ENCODE results near the gene CHIT1. TPM values are rescaled to one million over a fixed set of nuclear protein-coding genes. Genes with fewer than 3 reads are reported as not detected.

The CHIT1 gene
- total and polyA plus RNA-seq, 9 of the 15 experiments (the other 6 are each of a cell fraction or from before 2014, with no cell fraction given): not detected

DNA sequence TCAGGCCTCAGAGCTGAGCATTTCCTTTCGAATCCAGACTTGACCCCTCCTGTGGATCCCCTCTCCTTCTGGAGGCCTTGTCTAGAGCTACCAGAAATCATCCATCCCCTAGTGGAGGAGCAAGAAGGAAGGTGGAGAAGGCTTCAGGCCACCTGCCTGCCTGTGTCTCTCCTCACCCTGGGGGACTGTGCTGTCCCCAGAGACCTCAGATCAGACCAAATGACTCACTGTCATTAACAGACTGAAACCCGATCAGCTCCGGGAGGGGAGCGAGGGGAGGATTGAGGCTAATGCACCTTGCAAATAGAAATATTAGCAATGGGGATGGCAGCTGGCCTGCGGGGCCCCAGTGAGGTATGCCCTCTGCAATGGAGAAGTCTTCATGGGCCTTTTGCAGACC lies 55.9 kb downstream of the CHIT1 start:
- no peaks in the 10 kb centered on the region for H3K9me3 ChIP-seq (replicated peaks; ENCODE audit: control insufficient read depth, insufficient read depth, low read depth, low read length)
- no peak for ATAC-seq
- POLR2A ChIA-PET: interaction anchor here (0.7 to 1.0 kb wide), 2 partner anchors 9 to 229 kb away, joined by 3 to 6 read pairs; no protein-coding TSS in a partner anchor
- H3K4me3 ChIP-seq: no peak overlapping the region
- H3K4me1 ChIP-seq (replicated peaks in 1 of 2; ENCODE audit: control insufficient read depth in 2 of 2, insufficient read depth in 2 of 2, low read length in 2 of 2): peaks cover 0 to 8% of the 10 kb centered on the region in 2 experiments; a peak in 1 of 5 replicates
- H3K36me3 ChIP-seq (ENCODE audit: control insufficient read depth, insufficient read depth, low read length): no peaks in the 10 kb centered on the region
- H4K20me1 ChIP-seq (replicated peaks; ENCODE audit: control insufficient read depth, insufficient read depth, low read length): peaks cover 29% of the 10 kb centered on the region; the same call in 1 of the 2 replicates
- 0% methylated on average over 5 of the region's 5 CpGs for WGBS (ENCODE audit: insufficient coverage, low coverage, missing lambda C conversion rate)
- no TSS peak for BruUV-seq (replicated peaks)
- no peaks in the 10 kb centered on the region for H3K9me1 ChIP-seq (ENCODE audit: control insufficient read depth, insufficient read depth, low read length)
- H3K9ac ChIP-seq (ENCODE audit: insufficient read depth in 1 of 2, low read depth in 2 of 2, low read length in 2 of 2): no peak overlapping the region
- peaks cover 8 to 69% of the 10 kb centered on the region in 2 experiments; a peak in 4 of 5 replicates for H3K27me3 ChIP-seq (ENCODE audit: control insufficient read depth in 2 of 2, insufficient read depth in 2 of 2, low read length in 2 of 2)
- intact Hi-C loops (cut with micrococcal nuclease) (no loop called here), in situ Hi-C loops (cut with MboI) (no loop called here)
- no peak overlapping the region for H3K27ac ChIP-seq (ENCODE audit: extremely low read depth, low read depth, low read length)
- no peak overlapping the region for H2AFZ ChIP-seq (ENCODE audit: low read depth, low read length)
- CTCF ChIA-PET (ENCODE audit: low intra/inter-chr PET ratio): interaction anchor here (2.5 kb wide), 1 partner anchor 134 kb away, joined by 12 read pairs; no protein-coding TSS in a partner anchor
- no peaks in the 10 kb centered on the region for H3K79me2 ChIP-seq (ENCODE audit: control insufficient read depth, insufficient read depth, low read length)
- TF ChIP-seq TCFL5 (CRISPR knock-in tag; conservative IDR thresholded peaks at IDR 0.05) (no peak), SRSF1 (IDR thresholded peaks at IDR 0.05; ENCODE audit: low read depth, low read length) (no peak), SMAD2 (IDR thresholded peaks at IDR 0.05; ENCODE audit: low read depth, low read length) (no peak)
- no peak overlapping the region for H3K4me2 ChIP-seq (ENCODE audit: insufficient read depth, low read length)
- no peak for DNase-seq (ENCODE audit: extremely low read depth in 1 of 4, low spot score in 3 of 4)
- FAIRE-seq: no peak

DNA sequence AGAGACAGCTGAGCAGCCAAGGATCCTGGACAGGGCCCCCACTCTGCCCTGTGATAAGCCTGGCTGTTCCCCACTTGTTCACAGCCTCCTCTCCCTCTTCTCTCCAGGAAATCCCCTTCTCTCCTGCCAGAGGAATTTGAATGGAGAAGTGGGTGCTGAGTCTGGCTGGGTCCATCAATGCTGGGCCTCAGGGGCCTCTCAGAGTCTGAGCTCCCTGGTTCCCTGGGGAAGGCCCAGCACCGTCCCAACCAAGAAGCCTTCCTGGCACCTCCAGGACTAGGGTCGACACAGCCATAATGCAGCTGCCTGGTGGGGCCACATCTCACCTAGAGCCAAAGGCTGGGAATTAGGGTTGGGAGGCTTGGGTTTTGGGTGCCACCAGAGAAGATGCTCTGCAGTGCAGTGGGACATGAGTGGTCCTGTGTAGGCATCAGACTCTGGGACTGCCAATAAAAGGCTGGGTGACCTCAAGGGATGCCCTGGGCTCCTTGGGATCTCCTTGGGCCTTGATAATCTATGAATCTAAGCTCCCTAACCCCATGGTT lies 56.4 kb downstream of the CHIT1 start:
- H3K79me2 ChIP-seq (ENCODE audit: control insufficient read depth, insufficient read depth, low read length): no peaks in the 10 kb centered on the region
- no peak overlapping the region for H2AFZ ChIP-seq (ENCODE audit: low read depth, low read length)
- H3K27me3 ChIP-seq (ENCODE audit: control insufficient read depth in 2 of 2, insufficient read depth in 2 of 2, low read length in 2 of 2): peaks cover 9 to 69% of the 10 kb centered on the region in 2 experiments; a peak in 4 of 5 replicates
- H3K4me3 ChIP-seq: no peak overlapping the region
- peaks cover 0 to 8% of the 10 kb centered on the region in 2 experiments; a peak in 1 of 5 replicates for H3K4me1 ChIP-seq (replicated peaks in 1 of 2; ENCODE audit: control insufficient read depth in 2 of 2, insufficient read depth in 2 of 2, low read length in 2 of 2)
- no peak overlapping the region for H3K27ac ChIP-seq (ENCODE audit: extremely low read depth, low read depth, low read length)
- no peak overlapping the region for H3K9ac ChIP-seq (ENCODE audit: insufficient read depth in 1 of 2, low read depth in 2 of 2, low read length in 2 of 2)
- in situ Hi-C loops (cut with MboI) (no loop called here), intact Hi-C loops (cut with micrococcal nuclease) (no loop called here)
- no peak for TF ChIP-seq CHD4 (IDR thresholded peaks at IDR 0.05; ENCODE audit: insufficient read depth, insufficient replicate concordance, low read depth, low read length, poor library complexity, severe bottlenecking)
- TF ChIP-seq HCFC1 (IDR thresholded peaks at IDR 0.05; ENCODE audit: low read depth, low read length): no peak
- TF ChIP-seq NCOR1 (IDR thresholded peaks at IDR 0.05): no peak
- TF ChIP-seq, protein P1, sequence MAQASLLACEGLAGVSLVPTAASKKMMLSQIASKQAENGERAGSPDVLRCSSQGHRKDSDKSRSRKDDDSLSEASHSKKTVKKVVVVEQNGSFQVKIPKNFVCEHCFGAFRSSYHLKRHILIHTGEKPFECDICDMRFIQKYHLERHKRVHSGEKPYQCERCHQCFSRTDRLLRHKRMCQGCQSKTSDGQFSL (CRISPR knock-in tag; IDR thresholded peaks at IDR 0.05): no peak
- TF ChIP-seq, protein P1 (tag; IDR thresholded peaks at IDR 0.05): no peak
- TF ChIP-seq MAFF (IDR thresholded peaks at IDR 0.05; ENCODE audit: low read length): no peak
- no peak for TF ChIP-seq ZNF717 (CRISPR knock-in tag; IDR thresholded peaks at IDR 0.05)
- TF ChIP-seq ATF1 (CRISPR knock-in tag; IDR thresholded peaks at IDR 0.05): no peak
- TF ChIP-seq ATF1 (tag; IDR thresholded peaks at IDR 0.05): no peak
- TF ChIP-seq CAMTA2 (CRISPR knock-in tag; conservative IDR thresholded peaks at IDR 0.05): no peak
- no peak for TF ChIP-seq CBX1 (IDR thresholded peaks at IDR 0.05; ENCODE audit: low read depth)
- WGBS (ENCODE audit: insufficient coverage, low coverage, missing lambda C conversion rate): 0% methylated on average over 2 of the region's 2 CpGs
- FAIRE-seq (no peak), DNase-seq (ENCODE audit: extremely low read depth in 1 of 4, low spot score in 3 of 4) (no peak), ATAC-seq (no peak)
- no TSS peak for BruUV-seq (replicated peaks)
- no peaks in the 10 kb centered on the region for H3K9me3 ChIP-seq (replicated peaks; ENCODE audit: control insufficient read depth, insufficient read depth, low read depth, low read length)
- no peak overlapping the region for H3K4me2 ChIP-seq (ENCODE audit: insufficient read depth, low read length)
- peaks cover 29% of the 10 kb centered on the region; the same call in 1 of the 2 replicates for H4K20me1 ChIP-seq (replicated peaks; ENCODE audit: control insufficient read depth, insufficient read depth, low read length)
- no peaks in the 10 kb centered on the region for H3K9me1 ChIP-seq (ENCODE audit: control insufficient read depth, insufficient read depth, low read length)
- ChIA-PET CTCF (ENCODE audit: low intra/inter-chr PET ratio) (interaction anchor here (0.9 to 3.5 kb wide), 3 partner anchors 55 to 246 kb away, joined by 3 to 27 read pairs (median 12); partner anchors contain the start of gene KLHL12), POLR2A (interaction anchor here (0.6 to 1.5 kb wide), 5 partner anchors 9 to 229 kb away, joined by 3 to 6 read pairs (median 3); no protein-coding TSS in a partner anchor)
- no peaks in the 10 kb centered on the region for H3K36me3 ChIP-seq (ENCODE audit: control insufficient read depth, insufficient read depth, low read length)
